ENCODE measurements around the gene LGR6. TPM values are rescaled to one million over a fixed set of nuclear protein-coding genes. Genes with fewer than 3 reads are reported as not detected.

Gene LGR6
- total RNA-seq, 4 donors from 2014 or later = 0.15 TPM; not detected in 3

DNA sequence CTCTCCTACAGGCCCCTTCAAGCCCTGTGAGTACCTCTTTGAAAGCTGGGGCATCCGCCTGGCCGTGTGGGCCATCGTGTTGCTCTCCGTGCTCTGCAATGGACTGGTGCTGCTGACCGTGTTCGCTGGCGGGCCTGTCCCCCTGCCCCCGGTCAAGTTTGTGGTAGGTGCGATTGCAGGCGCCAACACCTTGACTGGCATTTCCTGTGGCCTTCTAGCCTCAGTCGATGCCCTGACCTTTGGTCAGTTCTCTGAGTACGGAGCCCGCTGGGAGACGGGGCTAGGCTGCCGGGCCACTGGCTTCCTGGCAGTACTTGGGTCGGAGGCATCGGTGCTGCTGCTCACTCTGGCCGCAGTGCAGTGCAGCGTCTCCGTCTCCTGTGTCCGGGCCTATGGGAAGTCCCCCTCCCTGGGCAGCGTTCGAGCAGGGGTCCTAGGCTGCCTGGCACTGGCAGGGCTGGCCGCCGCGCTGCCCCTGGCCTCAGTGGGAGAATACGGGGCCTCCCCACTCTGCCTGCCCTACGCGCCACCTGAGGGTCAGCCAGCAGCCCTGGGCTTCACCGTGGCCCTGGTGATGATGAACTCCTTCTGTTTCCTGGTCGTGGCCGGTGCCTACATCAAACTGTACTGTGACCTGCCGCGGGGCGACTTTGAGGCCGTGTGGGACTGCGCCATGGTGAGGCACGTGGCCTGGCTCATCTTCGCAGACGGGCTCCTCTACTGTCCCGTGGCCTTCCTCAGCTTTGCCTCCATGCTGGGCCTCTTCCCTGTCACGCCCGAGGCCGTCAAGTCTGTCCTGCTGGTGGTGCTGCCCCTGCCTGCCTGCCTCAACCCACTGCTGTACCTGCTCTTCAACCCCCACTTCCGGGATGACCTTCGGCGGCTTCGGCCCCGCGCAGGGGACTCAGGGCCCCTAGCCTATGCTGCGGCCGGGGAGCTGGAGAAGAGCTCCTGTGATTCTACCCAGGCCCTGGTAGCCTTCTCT is 124.6 kb downstream of the LGR6 start:
- Histone ChIP-seq H3K4me3 (no peak overlapping the region), H3K27ac (no peak overlapping the region), H3K9me3 (no peaks in the 10 kb centered on the region), H3K27me3 (no peaks in the 10 kb centered on the region), H3K4me1 (no peaks in the 10 kb centered on the region), H3K36me3 (no peaks in the 10 kb centered on the region)
- TF ChIP-seq POLR2A (IDR thresholded peaks at IDR 0.05) = no peak
- TF ChIP-seq, protein P1, sequence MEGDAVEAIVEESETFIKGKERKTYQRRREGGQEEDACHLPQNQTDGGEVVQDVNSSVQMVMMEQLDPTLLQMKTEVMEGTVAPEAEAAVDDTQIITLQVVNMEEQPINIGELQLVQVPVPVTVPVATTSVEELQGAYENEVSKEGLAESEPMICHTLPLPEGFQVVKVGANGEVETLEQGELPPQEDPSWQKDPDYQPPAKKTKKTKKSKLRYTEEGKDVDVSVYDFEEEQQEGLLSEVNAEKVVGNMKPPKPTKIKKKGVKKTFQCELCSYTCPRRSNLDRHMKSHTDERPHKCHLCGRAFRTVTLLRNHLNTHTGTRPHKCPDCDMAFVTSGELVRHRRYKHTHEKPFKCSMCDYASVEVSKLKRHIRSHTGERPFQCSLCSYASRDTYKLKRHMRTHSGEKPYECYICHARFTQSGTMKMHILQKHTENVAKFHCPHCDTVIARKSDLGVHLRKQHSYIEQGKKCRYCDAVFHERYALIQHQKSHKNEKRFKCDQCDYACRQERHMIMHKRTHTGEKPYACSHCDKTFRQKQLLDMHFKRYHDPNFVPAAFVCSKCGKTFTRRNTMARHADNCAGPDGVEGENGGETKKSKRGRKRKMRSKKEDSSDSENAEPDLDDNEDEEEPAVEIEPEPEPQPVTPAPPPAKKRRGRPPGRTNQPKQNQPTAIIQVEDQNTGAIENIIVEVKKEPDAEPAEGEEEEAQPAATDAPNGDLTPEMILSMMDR (IDR thresholded peaks at IDR 0.05 in 4 of 5, conservative IDR thresholded peaks at IDR 0.05 in 1 of 5) = no peak
- intact Hi-C loops (cut with DNase I; ENCODE audit: low total_unique reads) (no loop called here), in situ Hi-C loops (cut with MboI; ENCODE audit: low sequenced_read_pairs in 4 of 4) (loop anchor here in 2 of 4 donors (10.0 to 25.0 kb wide), 2 partner anchors 123 to 394 kb away; partner anchors contain the start of genes LGR6 (in 2 of the 2) and SYT2 (in 1 of the 2))
- DNase-seq (no peak), ATAC-seq (no peak)

DNA sequence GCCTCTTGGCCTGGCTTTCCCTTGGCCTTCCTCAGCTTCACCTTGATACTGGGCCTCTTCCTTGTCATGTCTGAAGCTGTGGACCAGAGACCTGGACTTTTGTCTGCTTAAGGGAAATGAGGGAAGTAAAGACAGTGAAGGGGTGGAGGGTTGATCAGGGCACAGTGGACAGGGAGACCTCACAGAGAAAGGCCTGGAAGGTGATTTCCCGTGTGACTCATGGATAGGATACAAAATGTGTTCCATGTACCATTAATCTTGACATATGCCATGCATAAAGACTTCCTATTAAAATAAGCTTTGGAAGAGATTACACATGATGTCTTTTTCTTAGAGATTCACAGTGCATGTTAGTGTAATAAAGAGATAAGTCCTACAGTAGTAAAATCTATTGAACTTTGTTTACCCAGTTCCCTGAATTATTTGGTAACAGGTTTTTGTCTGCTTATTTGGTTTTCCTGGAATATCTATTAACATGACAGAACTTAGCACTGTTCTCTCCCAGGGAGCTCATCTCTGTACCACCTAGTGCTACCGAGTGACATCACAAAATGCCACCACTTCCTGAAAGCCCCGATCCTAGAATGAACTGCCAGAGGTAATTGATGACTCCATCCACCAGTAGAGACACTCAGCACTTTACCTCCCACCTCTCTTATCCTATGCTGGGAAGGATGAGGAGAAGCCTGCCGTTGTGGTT is 125.9 kb downstream of the LGR6 start:
- ATAC-seq = no peak
- Histone ChIP-seq H3K27me3 (no peaks in the 10 kb centered on the region), H3K4me1 (no peaks in the 10 kb centered on the region), H3K36me3 (no peaks in the 10 kb centered on the region), H3K9me3 (no peaks in the 10 kb centered on the region), H3K4me3 (no peak overlapping the region), H3K27ac (no peak overlapping the region)
- in situ Hi-C loops (cut with MboI; ENCODE audit: low sequenced_read_pairs in 4 of 4) (loop anchor here in 2 of 4 donors (10.0 to 25.0 kb wide), 2 partner anchors 125 to 393 kb away; partner anchors contain the start of genes LGR6 (in 2 of the 2) and SYT2 (in 1 of the 2)), intact Hi-C loops (cut with DNase I; ENCODE audit: low total_unique reads) (no loop called here)
- no peak for TF ChIP-seq POLR2A (IDR thresholded peaks at IDR 0.05)
- TF ChIP-seq, protein P1 (IDR thresholded peaks at IDR 0.05 in 4 of 5, conservative IDR thresholded peaks at IDR 0.05 in 1 of 5) = no peak
- no peak for DNase-seq

DNA sequence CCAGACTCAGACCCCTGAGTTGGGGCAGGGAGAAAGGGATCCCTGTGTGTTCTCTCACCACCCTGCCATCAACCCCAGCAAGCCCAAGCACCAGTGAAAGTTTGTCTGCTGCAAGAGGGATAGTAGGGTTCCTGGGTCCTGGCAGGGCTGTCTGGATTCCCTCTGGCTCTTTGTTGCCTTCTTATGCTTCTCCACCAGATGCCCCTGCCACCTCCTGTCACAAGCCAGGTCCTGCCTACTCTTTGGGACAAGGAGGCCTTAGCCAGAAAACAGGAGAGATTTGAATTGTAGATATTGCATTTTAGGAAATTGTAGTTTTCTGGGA is 126.4 kb downstream of the LGR6 start:
- no peaks in the 10 kb centered on the region for H3K36me3 ChIP-seq
- no peaks in the 10 kb centered on the region for H3K9me3 ChIP-seq
- no peak overlapping the region for H3K27ac ChIP-seq
- in situ Hi-C loops (cut with MboI; ENCODE audit: low sequenced_read_pairs in 4 of 4) (loop anchor here in 1 of 4 donors (25.0 kb wide), 1 partner anchor 392 kb away; the partner anchor contains the start of gene SYT2), intact Hi-C loops (cut with DNase I; ENCODE audit: low total_unique reads) (no loop called here)
- H3K4me1 ChIP-seq = no peaks in the 10 kb centered on the region
- no peak for ATAC-seq
- H3K27me3 ChIP-seq = no peaks in the 10 kb centered on the region
- no peak for DNase-seq
- TF ChIP-seq POLR2A (IDR thresholded peaks at IDR 0.05) = no peak
- TF ChIP-seq, protein P1 (IDR thresholded peaks at IDR 0.05 in 4 of 5, conservative IDR thresholded peaks at IDR 0.05 in 1 of 5) = no peak
- no peak overlapping the region for H3K4me3 ChIP-seq

DNA sequence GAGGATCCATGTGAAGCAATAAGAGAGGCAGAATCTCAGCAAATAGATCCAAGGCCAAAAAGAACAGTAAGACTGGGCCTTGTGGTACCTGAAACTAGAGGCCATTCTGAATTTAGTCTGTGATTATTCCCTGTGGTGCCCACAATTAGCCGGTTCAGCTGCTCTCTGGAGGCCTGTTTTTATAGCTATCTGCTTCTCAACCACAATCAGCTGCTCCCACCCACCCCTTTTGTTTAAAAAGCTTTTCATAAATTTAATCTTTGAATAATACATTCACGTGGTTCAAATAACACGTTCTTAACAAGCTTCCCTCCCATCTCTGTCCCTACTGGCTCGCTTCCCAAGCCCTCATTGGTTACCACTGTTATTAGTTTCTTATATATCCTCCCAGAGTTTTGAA is 130.1 kb downstream of the LGR6 start:
- no peak for TF ChIP-seq POLR2A (IDR thresholded peaks at IDR 0.05)
- TF ChIP-seq, protein P1 (IDR thresholded peaks at IDR 0.05 in 4 of 5, conservative IDR thresholded peaks at IDR 0.05 in 1 of 5) = no peak
- Histone ChIP-seq H3K27me3 (no peaks in the 10 kb centered on the region), H3K36me3 (no peaks in the 10 kb centered on the region), H3K4me3 (no peak overlapping the region), H3K4me1 (no peaks in the 10 kb centered on the region), H3K27ac (no peak overlapping the region), H3K9me3 (no peaks in the 10 kb centered on the region)
- ATAC-seq (no peak), DNase-seq (no peak)
- intact Hi-C loops (cut with DNase I; ENCODE audit: low total_unique reads) = no loop called here
- in situ Hi-C loops (cut with MboI; ENCODE audit: low sequenced_read_pairs in 4 of 4) = loop anchor here in 1 of 4 donors (25.0 kb wide), 1 partner anchor 389 kb away; the partner anchor contains the start of gene SYT2
